Epithelial cell of esophagus (primary cell): ENCODE data around the gene CEP44.
"Not testable (repeated sequence)": the region's sequence is repeated elsewhere in the genome, so short reads cannot be mapped to it uniquely, and the experiment has no call there.

Experiments
- DNase-seq: peaks from one replicate; pipeline ENCODE4 v3.0.0; 2010; ENCODE audit warnings: low read depth
- H3K4me3 ChIP-seq: 2 replicates; pipeline ENCODE4 v1.5.1; 2011; ENCODE audit warnings: mild to moderate bottlenecking, low read length, control low read depth
- CTCF ChIP-seq: IDR thresholded peaks from 2 replicates; pipeline ENCODE4 v1.5.1; 2011; ENCODE audit warnings: low read depth, mild to moderate bottlenecking, low read length, control low read depth, inconsistent platforms; ENCODE audit not compliant: insufficient read depth; ENCODE audit errors: missing control alignments

CEP44 gene

GRCh38 chr4:174340714-174341113 lies 57.0 kb downstream of the CEP44 start:
- no peak overlapping the region for H3K4me3 ChIP-seq
- DNase-seq, result no peak
- TF ChIP-seq CTCF, result no peak

- no peak for TF ChIP-seq CTCF
- H3K4me3 ChIP-seq, result no peak overlapping the region
- DNase-seq, result no peak
Measured at GRCh38 chr4:174349156-174349555, 65.4 kb downstream of the CEP44 start.

GRCh38 chr4:174352061-174352819 lies 68.5 kb downstream of the CEP44 start:
- no peak for TF ChIP-seq CTCF
- peak; percentile 20 for DNase-seq
- no peak overlapping the region for H3K4me3 ChIP-seq

GRCh38 chr4:174357321-174357720 lies 73.6 kb downstream of the CEP44 start:
- no peak for TF ChIP-seq CTCF
- no peak overlapping the region for H3K4me3 ChIP-seq
- peak; percentile 50 for DNase-seq

GRCh38 chr4:174358410-174358809 lies 74.7 kb downstream of the CEP44 start:
- no peak for DNase-seq
- H3K4me3 ChIP-seq, result no peak overlapping the region
- TF ChIP-seq CTCF, result no peak

DNA sequence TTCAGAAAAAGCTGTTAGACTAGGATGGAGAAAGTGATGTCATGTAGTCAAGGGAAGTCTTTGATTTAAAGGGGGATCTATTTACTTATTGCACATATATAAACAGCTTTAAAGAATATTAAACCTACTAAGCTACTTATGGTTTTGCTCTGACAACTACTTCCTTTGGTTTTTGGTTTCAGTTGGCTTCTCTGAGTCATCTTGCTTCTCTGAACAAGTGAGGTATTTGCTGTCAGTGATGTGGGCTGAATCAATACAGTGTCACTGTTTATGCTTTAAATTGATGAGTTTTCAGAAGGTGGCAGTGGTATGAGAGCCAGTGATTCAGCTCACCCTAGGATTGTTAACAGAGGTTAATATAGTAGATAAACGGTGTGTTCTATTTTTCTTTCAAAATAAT lies 75.1 kb downstream of the CEP44 start:
- peak; percentile 87 for DNase-seq
- TF ChIP-seq CTCF, result no peak
- no peak overlapping the region for H3K4me3 ChIP-seq

DNA sequence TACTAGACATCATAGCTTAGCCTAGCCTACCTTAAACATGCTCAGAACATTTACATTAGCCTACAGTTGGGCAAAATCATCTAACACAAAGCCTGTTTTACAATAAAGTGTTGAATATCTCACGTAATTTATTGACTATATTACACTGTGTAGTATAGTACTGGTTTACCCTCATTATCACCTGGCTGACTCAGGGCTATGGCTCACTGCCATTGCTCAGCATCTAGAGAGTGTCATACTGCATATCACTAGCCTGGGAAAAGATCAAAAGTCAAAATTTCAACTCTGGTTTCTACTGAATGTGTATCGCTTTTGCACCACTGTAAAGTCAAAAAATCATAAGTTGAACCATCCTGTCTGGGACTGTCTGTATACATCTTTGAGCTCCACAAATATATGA lies 78.6 kb downstream of the CEP44 start:
- peak; percentile 75 for DNase-seq
- no peak overlapping the region for H3K4me3 ChIP-seq
- no peak for TF ChIP-seq CTCF

DNA sequence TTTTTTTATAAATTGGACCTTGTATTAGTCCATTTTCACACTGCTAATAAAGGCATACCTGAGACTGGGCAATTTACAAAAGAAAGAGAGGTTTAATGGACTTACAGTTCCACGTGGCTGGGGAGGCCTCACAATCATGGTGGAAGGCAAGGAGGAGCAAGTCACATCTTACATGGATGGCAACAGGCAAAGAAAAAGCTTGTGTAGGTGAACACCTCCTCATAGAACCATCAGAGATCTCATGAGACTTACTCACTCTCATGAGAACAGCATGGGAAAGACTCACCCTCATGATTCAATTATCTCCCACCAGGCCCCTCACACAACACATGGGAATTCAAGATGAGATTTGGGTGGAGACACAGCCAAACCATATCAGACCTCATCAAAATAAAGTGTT lies 80.1 kb downstream of the CEP44 start:
- DNase-seq, H3K4me3 ChIP-seq: not testable (repeated sequence)
